HCT116 (cell line): ENCODE data around the gene HSBP1. TPM values are rescaled to one million over a fixed set of nuclear protein-coding genes. Genes with fewer than 3 reads are reported as not detected.

Experiments
- ATAC-seq: fragments of 200-7000 bp; cut with Tn5 transposase; 2 replicates; pipeline ENCODE4 v1.9.1; 2020; ENCODE audit warnings: mild to moderate bottlenecking, moderate library complexity
- BruUV-seq: library from RNA; stranded (reverse); fragments of 400-500 nt; replicated peaks from 2 replicates; lab custom pipeline; 2021; lab: Mats Ljungman, UMichigan
- CTCF ChIA-PET: fragments of 300-600 bp; sonication (Branson Sonifier 250); formaldehyde crosslinking; loops from one replicate; lab custom pipeline; 2021; ENCODE audit warnings: antibody characterized with exemption; lab: Charles Lee
- POLR2A ChIA-PET: fragments of 300-600, 350-600 bp; sonication (Branson Sonifier 250); formaldehyde crosslinking; loops from one replicate; lab custom pipeline; 2021; ENCODE audit warnings: antibody characterized with exemption; lab: Charles Lee
- RAD21 ChIA-PET, 2 experiments: fragments of 300-600 bp; sonication (Branson Sonifier 250); formaldehyde crosslinking; loops; one replicate each; lab custom pipeline; 2023; ENCODE audit warnings: low total read pairs in 2 of 2; ENCODE audit not compliant: uncharacterized antibody in 2 of 2, unreplicated experiment in 2 of 2, low non-redundant PET in 1 of 2; lab: Charles Lee
- DNase-seq: peaks from one replicate; pipeline ENCODE4 v3.0.0-alpha.2; 2010; ENCODE audit warnings: low read depth, low spot score
- H2AFZ ChIP-seq: fragments of 200-600 bp; shearing (Covaris generic), sonication (generic); 2 replicates; pipeline ENCODE4 v1.6.1; 2017; ENCODE audit warnings: low read depth, mixed run types, mixed read lengths, antibody characterized with exemption, low read length; ENCODE audit not compliant: poor library complexity, severe bottlenecking
- H3K27ac ChIP-seq: 2 replicates; pipeline ENCODE4 v1.5.1; 2012; ENCODE audit warnings: low read depth, low read length
- H3K27me3 ChIP-seq: fragments of 200-600 bp; sonication (generic); 2 replicates; pipeline ENCODE4 v1.6.1; 2016; ENCODE audit warnings: mixed run types, low read length, mixed read lengths; ENCODE audit not compliant: insufficient read depth
- H3K36me3 ChIP-seq, 2 experiments: fragments of 200-500 bp in 1 of 2; fragments of 200-600 bp in 1 of 2; sonication (Bioruptor generic) in 1 of 2; sonication (generic) in 1 of 2; 2 replicates each; pipeline versions ENCODE4 v1.5.1 to v1.6.1; 2014 to 2016; ENCODE audit warnings: low read length in 2 of 2, inconsistent platforms in 1 of 2, mixed read lengths in 1 of 2, mixed run types in 1 of 2; ENCODE audit not compliant: insufficient read depth in 2 of 2, control insufficient read depth in 1 of 2
- H3K4me1 ChIP-seq, 2 experiments: fragments of 200-600 bp in 1 of 2; sonication (generic) in 1 of 2; 2 replicates each; pipeline versions ENCODE4 v1.5.1 to v1.6.1; 2012 to 2017; ENCODE audit warnings: low read length in 2 of 2, inconsistent platforms in 1 of 2, mild to moderate bottlenecking in 1 of 2, mixed read lengths in 1 of 2, mixed run types in 1 of 2, moderate library complexity in 1 of 2; ENCODE audit not compliant: insufficient read depth in 2 of 2, control insufficient read depth in 1 of 2
- H3K4me2 ChIP-seq: fragments of 200-600 bp; sonication (generic); 2 replicates; pipeline ENCODE4 v1.6.1; 2017; ENCODE audit warnings: mixed run types, low read length, mixed read lengths
- H3K4me3 ChIP-seq, 2 experiments: fragments of 200-600 bp in 1 of 2; sonication (generic) in 1 of 2; replicated peaks in 1 of 2; 2 replicates each; pipeline ENCODE4 v1.5.1; 2011 to 2016; ENCODE audit warnings: low read length in 2 of 2, control low read depth in 1 of 2, low read depth in 1 of 2, mild to moderate bottlenecking in 1 of 2, mixed read lengths in 1 of 2, mixed run types in 1 of 2
- H3K79me2 ChIP-seq: fragments of 200-600 bp; sonication (generic); 2 replicates; pipeline ENCODE4 v1.6.1; 2017; ENCODE audit warnings: mild to moderate bottlenecking, mixed run types, low read length, moderate library complexity, mixed read lengths; ENCODE audit not compliant: insufficient read depth
- H3K9ac ChIP-seq: fragments of 200-600 bp; sonication (generic); 2 replicates; pipeline ENCODE4 v1.6.1; 2016; ENCODE audit warnings: low read length, mixed read lengths
- H3K9me2 ChIP-seq: fragments of 200-600 bp; sonication (generic), shearing (Covaris generic); 2 replicates; pipeline ENCODE4 v1.6.1; 2017; ENCODE audit warnings: mixed run types, mild to moderate bottlenecking, moderate library complexity; ENCODE audit not compliant: insufficient read depth
- H3K9me3 ChIP-seq, 2 experiments: fragments of 200-500 bp in 1 of 2; fragments of 200-600 bp in 1 of 2; sonication (Bioruptor generic) in 1 of 2; sonication (generic) in 1 of 2; 2 replicates each; pipeline ENCODE4 v1.6.1; 2014 to 2017; ENCODE audit warnings: low read length in 2 of 2, mixed read lengths in 2 of 2, inconsistent platforms in 1 of 2, low read depth in 1 of 2, mild to moderate bottlenecking in 1 of 2, mixed run types in 1 of 2, moderate library complexity in 1 of 2; ENCODE audit not compliant: control insufficient read depth in 1 of 2, insufficient read depth in 1 of 2
- H4K20me1 ChIP-seq: fragments of 200-600 bp; sonication (generic), shearing (Covaris generic); 2 replicates; pipeline ENCODE4 v1.6.1; 2017; ENCODE audit warnings: mixed run types, mild to moderate bottlenecking, moderate library complexity; ENCODE audit not compliant: insufficient read depth
- CBX3 ChIP-seq: IDR thresholded peaks from 2 replicates; pipeline ENCODE4 v1.6.1; 2012; ENCODE audit warnings: low read depth
- CEBPB ChIP-seq: IDR thresholded peaks from 2 replicates; pipeline ENCODE4 v1.6.1; 2012; ENCODE audit warnings: low read depth
- EGR1 ChIP-seq: IDR thresholded peaks from 2 replicates; pipeline ENCODE4 v1.6.1; 2012; ENCODE audit warnings: low read depth
- ELF1 ChIP-seq: IDR thresholded peaks from 2 replicates; pipeline ENCODE4 v1.6.1; 2012; ENCODE audit warnings: low read depth, borderline replicate concordance
- EZH2phosphoT487 ChIP-seq: fragments of 200-600 bp; IDR thresholded peaks from 2 replicates; pipeline ENCODE4 v1.6.1; 2018; ENCODE audit warnings: antibody characterized with exemption, borderline replicate concordance
- POLR2A ChIP-seq: IDR thresholded peaks from 2 replicates; pipeline ENCODE4 v1.7.0; 2011; ENCODE audit warnings: borderline replicate concordance; ENCODE audit not compliant: insufficient read depth, insufficient read length; ENCODE audit errors: extremely low read depth
- POLR2AphosphoS5 ChIP-seq: IDR thresholded peaks from 2 replicates; pipeline ENCODE4 v1.6.1; 2011; ENCODE audit warnings: mild to moderate bottlenecking, low read depth, low read length, moderate library complexity
- RAD21 ChIP-seq: IDR thresholded peaks from 2 replicates; pipeline ENCODE4 v1.6.1; 2012; ENCODE audit warnings: low read depth, mild to moderate bottlenecking
- TCF7L2 ChIP-seq: IDR thresholded peaks from 2 replicates; pipeline ENCODE4 v1.7.0; 2011; ENCODE audit warnings: borderline replicate concordance, inconsistent platforms; ENCODE audit not compliant: insufficient read depth, insufficient read length; ENCODE audit errors: extremely low read depth
- ZFX ChIP-seq: fragments of 450-650 bp; IDR thresholded peaks from 2 replicates; pipeline ENCODE4 v1.6.1; 2017
- intact Hi-C: fragments of 100-400 bp; cut with micrococcal nuclease; formaldehyde crosslinking; loops from 2 replicates; pipeline ENCODE4 v1.10.0; 2022
- total RNA-seq: library from RNA; stranded (reverse); gene quantifications from one replicate; pipeline ENCODE4 v1.2.1, GENCODE V29; 2021; ENCODE audit not compliant: unreplicated experiment
- TF ChIP-seq, protein P1 (sequence below): IDR thresholded peaks from 2 replicates; pipeline ENCODE4 v1.6.1; 2012
- TF ChIP-seq, protein P2 (sequence below), 3 experiments: fragments of 200-600 bp in 1 of 3; sonication (generic) in 1 of 3; IDR thresholded peaks in 2 of 3; conservative IDR thresholded peaks in 1 of 3; 2 replicates each; pipeline ENCODE4 v1.5.1; 2012 to 2017; ENCODE audit warnings: low read depth in 2 of 3, low read length in 2 of 3, antibody characterized with exemption in 1 of 3, borderline replicate concordance in 1 of 3, control low read depth in 1 of 3, mild to moderate bottlenecking in 1 of 3, mixed read lengths in 1 of 3, mixed run types in 1 of 3, moderate library complexity in 1 of 3; ENCODE audit not compliant: insufficient read depth in 1 of 3
- TF ChIP-seq, protein P3 (sequence below): IDR thresholded peaks from 2 replicates; pipeline ENCODE4 v1.6.1; 2011; ENCODE audit warnings: mild to moderate bottlenecking, low read length, moderate library complexity; ENCODE audit not compliant: insufficient replicate concordance; ENCODE audit errors: extremely low read depth

HSBP1 gene
- total RNA-seq, 1 experiment from 2014 or later, result 270 TPM

DNA sequence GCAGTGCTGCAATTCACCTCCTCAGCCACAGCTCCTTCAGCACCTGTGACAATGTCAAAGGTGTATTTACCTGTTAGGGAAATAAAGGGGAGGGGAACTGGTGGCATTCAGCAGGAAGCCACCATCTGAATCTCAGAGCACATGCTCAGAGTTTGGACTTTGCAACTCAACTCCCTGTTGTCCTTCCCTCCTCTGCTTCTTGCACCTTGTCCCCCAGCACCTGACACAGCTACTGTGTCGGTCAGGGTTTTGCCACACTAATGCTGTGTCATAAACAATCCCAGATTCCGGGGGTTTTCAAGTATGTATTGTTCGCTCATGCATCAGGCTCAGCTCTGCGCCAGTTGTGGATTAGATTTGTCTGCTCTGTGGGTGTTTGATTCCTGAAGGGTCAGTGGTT lies 43.7 kb downstream of the HSBP1 start:
- H3K79me2 ChIP-seq, result no peaks in the 10 kb centered on the region
- intact Hi-C loops, result no loop called here
- H3K9me3 ChIP-seq, result no peaks in the 10 kb centered on the region
- ChIA-PET CTCF (no interaction called here), RAD21 (no interaction called here), POLR2A (no interaction called here)
- no peaks in the 10 kb centered on the region for H3K36me3 ChIP-seq
- no peak overlapping the region for H3K27ac ChIP-seq
- no peak overlapping the region for H3K4me3 ChIP-seq
- H3K9me2 ChIP-seq, result no peaks in the 10 kb centered on the region
- no peaks in the 10 kb centered on the region for H4K20me1 ChIP-seq
- no peak overlapping the region for H3K4me2 ChIP-seq
- no TSS peak for BruUV-seq
- no peak for ATAC-seq
- TF ChIP-seq TCF7L2 (no peak), CBX3 (no peak), ELF1 (no peak), POLR2AphosphoS5 (no peak), ZFX (no peak), EZH2phosphoT487 (no peak), POLR2A (no peak), EGR1 (no peak), RAD21 (no peak), CEBPB (no peak)
- TF ChIP-seq, protein P1, sequence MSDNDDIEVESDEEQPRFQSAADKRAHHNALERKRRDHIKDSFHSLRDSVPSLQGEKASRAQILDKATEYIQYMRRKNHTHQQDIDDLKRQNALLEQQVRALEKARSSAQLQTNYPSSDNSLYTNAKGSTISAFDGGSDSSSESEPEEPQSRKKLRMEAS, result no peak
- TF ChIP-seq, protein P2, sequence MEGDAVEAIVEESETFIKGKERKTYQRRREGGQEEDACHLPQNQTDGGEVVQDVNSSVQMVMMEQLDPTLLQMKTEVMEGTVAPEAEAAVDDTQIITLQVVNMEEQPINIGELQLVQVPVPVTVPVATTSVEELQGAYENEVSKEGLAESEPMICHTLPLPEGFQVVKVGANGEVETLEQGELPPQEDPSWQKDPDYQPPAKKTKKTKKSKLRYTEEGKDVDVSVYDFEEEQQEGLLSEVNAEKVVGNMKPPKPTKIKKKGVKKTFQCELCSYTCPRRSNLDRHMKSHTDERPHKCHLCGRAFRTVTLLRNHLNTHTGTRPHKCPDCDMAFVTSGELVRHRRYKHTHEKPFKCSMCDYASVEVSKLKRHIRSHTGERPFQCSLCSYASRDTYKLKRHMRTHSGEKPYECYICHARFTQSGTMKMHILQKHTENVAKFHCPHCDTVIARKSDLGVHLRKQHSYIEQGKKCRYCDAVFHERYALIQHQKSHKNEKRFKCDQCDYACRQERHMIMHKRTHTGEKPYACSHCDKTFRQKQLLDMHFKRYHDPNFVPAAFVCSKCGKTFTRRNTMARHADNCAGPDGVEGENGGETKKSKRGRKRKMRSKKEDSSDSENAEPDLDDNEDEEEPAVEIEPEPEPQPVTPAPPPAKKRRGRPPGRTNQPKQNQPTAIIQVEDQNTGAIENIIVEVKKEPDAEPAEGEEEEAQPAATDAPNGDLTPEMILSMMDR (IDR thresholded peaks at IDR 0.05 in 2 of 3, conservative IDR thresholded peaks at IDR 0.05 in 1 of 3; ENCODE audit: borderline replicate concordance in 1 of 3, insufficient read depth in 1 of 3, low read depth in 2 of 3, low read length in 2 of 3), result no peak
- TF ChIP-seq, protein P3, sequence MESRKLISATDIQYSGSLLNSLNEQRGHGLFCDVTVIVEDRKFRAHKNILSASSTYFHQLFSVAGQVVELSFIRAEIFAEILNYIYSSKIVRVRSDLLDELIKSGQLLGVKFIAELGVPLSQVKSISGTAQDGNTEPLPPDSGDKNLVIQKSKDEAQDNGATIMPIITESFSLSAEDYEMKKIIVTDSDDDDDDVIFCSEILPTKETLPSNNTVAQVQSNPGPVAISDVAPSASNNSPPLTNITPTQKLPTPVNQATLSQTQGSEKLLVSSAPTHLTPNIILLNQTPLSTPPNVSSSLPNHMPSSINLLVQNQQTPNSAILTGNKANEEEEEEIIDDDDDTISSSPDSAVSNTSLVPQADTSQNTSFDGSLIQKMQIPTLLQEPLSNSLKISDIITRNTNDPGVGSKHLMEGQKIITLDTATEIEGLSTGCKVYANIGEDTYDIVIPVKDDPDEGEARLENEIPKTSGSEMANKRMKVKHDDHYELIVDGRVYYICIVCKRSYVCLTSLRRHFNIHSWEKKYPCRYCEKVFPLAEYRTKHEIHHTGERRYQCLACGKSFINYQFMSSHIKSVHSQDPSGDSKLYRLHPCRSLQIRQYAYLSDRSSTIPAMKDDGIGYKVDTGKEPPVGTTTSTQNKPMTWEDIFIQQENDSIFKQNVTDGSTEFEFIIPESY, result no peak
- peaks cover 9% of the 10 kb centered on the region; the same call in 1 of the 2 replicates for H3K27me3 ChIP-seq
- DNase-seq, result no peak
- H3K9ac ChIP-seq, result no peak overlapping the region
- no peak overlapping the region for H2AFZ ChIP-seq
- H3K4me1 ChIP-seq, result no peaks in the 10 kb centered on the region
